Astrocyte (in vitro differentiated cells and primary cell): ENCODE data around the gene MS4A14.

Experiments used
- EZH2 ChIP-seq: IDR thresholded peaks from 2 replicates; pipeline ENCODE4 v1.6.1; 2012; ENCODE audit warnings: mild to moderate bottlenecking, low read length, inconsistent platforms; ENCODE audit not compliant: insufficient read depth
- TF ChIP-seq, protein P1 (sequence below): IDR thresholded peaks from 2 replicates; pipeline ENCODE4 v1.5.1; 2011; ENCODE audit warnings: low read depth, mild to moderate bottlenecking, inconsistent platforms, low read length, moderate library complexity; ENCODE audit not compliant: insufficient read depth

GRCh38 chr11:60357771-60358170, 38.5 kb upstream of the MS4A14 start:
- TF ChIP-seq, protein P1, sequence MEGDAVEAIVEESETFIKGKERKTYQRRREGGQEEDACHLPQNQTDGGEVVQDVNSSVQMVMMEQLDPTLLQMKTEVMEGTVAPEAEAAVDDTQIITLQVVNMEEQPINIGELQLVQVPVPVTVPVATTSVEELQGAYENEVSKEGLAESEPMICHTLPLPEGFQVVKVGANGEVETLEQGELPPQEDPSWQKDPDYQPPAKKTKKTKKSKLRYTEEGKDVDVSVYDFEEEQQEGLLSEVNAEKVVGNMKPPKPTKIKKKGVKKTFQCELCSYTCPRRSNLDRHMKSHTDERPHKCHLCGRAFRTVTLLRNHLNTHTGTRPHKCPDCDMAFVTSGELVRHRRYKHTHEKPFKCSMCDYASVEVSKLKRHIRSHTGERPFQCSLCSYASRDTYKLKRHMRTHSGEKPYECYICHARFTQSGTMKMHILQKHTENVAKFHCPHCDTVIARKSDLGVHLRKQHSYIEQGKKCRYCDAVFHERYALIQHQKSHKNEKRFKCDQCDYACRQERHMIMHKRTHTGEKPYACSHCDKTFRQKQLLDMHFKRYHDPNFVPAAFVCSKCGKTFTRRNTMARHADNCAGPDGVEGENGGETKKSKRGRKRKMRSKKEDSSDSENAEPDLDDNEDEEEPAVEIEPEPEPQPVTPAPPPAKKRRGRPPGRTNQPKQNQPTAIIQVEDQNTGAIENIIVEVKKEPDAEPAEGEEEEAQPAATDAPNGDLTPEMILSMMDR, result no peak
- no peak for TF ChIP-seq EZH2
